ENCODE results near the gene KLC1.
A peak's percentile ranks its signal among the peaks of the same experiment; 100 is the strongest.
"Not testable (repeated sequence)": the region's sequence is repeated elsewhere in the genome, so short reads cannot be mapped to it uniquely, and the experiment has no call there.

KLC1 gene

DNA sequence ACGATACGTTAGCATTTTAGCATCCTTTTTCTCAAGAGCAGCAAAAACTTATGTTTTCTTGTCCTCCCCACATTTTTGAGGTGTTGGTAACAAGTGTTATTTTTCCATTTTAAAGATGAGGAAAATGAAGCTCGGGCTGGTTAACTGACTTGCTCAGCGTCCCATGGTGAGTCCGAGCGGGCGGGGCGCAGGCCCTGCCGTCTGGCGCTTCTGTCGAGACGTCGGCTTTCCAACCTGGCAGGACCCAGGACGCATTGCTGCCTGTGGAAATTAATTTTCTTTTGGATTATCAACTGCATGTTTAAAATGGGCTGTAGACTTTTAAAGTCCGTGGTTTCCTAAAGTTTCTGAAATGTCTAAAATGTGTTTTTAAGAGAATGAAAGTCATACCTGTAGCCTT lies 55.9 kb downstream of the KLC1 start:
- intact Hi-C loops (cut with DNase I), result no loop called here
- peak in 1 of 42 donors; percentile 31 for DNase-seq

GRCh38 chr14:103685276-103686211 lies 56.5 kb downstream of the KLC1 start:
- DNase-seq, result peak in 7 of 42 donors; percentile 14 to 59 (median 37)
- intact Hi-C loops (cut with DNase I), result no loop called here

- peak in 3 of 42 donors; percentile 7 to 34 (median 9) for DNase-seq
- intact Hi-C loops (cut with DNase I), result no loop called here
Measured at GRCh38 chr14:103686831-103687485, 57.9 kb downstream of the KLC1 start.

DNA sequence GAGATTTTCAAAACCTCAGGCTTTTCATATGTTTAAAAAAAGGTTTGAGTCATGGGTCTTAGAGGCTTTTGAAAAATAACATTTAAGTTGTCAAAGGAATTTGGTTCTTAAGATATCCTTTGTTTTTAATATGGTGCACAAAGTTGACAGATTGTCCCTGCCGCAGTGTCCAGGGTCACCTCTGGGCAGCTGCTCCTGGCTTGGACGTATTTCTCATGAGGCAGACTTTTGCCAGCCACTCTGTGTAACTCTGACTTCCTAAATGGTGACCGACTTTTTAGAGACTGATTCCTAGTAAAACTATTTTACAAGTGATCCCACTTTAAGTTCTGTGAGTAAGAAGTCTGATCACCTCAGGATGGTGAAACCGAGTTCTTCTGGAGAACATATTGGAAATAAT lies 58.7 kb downstream of the KLC1 start:
- DNase-seq, result peak in 3 of 42 donors; percentile 5 to 30 (median 13)
- intact Hi-C loops (cut with DNase I), result no loop called here

- intact Hi-C loops (cut with DNase I), result no loop called here
- DNase-seq, result peak in 3 of 42 donors; percentile 6 to 13 (median 13)
Measured at GRCh38 chr14:103688441-103688840, 59.4 kb downstream of the KLC1 start.

GRCh38 chr14:103688906-103689902 lies 60.2 kb downstream of the KLC1 start:
- DNase-seq, result peak; percentile 42 to 88 (median 70)
- intact Hi-C loops (cut with DNase I), result no loop called here

DNA sequence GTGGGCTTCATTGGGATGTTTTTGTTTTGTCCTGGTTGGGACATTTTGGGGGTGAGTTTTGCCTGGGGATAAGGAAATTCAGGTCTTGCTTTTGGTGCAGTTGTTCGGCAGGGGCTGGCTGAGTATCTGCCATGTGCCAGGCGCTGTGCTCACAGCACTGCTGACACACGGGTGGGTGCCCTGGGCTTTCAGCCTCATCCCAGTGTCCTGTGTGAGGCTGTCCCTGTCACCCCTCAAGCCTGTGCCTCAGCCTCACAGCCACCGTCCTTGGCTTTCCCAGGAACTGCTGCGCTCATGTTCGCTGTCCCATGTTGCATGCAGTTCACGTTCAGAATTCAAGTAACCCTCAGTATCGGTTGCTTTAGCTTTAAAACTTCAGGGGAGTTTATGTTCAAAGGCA lies 61.3 kb downstream of the KLC1 start:
- DNase-seq, result peak in 6 of 42 donors; percentile 4 to 37 (median 21)
- intact Hi-C loops (cut with DNase I), result no loop called here

DNA sequence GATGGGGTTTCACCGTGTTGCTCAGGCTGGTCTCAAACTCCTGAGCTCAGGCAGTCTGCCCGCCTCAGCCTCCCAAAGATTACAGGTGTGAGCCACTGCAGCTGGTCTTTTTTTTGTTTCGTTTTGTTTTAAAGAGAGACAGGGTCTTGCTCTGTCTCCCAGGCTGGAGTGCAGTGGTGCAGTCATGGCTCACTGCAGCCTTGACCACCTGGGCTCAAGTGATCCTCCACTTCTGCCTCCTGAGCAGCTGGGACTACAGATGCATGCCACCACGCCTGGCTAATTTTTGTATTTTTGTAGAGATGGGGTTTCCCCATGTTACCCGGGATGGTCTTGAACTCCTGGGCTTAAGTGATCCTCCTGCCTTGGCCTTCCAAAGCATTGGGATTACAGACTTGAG lies 62.6 kb downstream of the KLC1 start:
- intact Hi-C loops (cut with DNase I); DNase-seq: not testable (repeated sequence)

DNA sequence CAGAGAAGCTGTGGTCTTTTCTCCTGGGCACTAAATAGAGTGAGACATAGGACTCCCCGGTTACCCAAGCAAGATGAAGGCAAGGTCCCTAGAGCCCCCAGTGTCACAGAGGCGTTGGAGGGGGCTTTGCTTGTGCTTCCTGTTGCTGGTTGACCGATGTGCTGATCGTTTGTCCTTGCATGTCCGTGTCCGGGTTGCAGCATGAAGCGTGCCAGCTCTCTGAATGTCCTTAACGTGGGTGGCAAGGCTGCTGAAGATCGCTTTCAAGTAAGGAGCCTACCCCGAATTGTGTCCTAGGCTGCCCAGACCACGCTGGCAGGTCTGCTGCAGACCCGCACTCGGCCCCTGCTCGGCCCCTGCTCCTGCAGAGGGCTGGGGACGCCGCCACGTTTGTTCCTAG lies 63.1 kb downstream of the KLC1 start:
- DNase-seq, result peak in 5 of 42 donors; percentile 5 to 29 (median 18)
- intact Hi-C loops (cut with DNase I), result no loop called here

DNA sequence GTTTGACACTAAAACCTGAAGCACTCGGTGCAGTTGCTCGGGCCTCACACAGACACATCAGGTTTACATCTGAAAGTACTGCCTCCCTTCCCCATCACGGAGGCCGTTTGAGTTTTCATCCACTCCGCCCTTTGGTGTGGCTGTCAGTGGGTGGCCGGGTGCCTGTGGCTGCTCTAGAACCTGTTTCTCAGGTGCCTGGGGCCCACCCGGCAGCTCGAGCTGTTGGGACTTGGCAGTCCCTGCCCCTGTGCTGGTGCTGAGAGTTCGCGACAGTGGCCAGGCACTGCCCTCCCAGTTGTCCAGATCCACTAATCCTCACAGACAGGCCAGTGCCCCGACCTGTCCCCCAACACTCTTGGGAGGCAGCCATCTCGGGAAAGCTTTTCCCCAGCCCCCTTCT lies 63.9 kb downstream of the KLC1 start:
- intact Hi-C loops (cut with DNase I), result no loop called here
- peak in 6 of 42 donors; percentile 8 to 33 (median 16) for DNase-seq

DNA sequence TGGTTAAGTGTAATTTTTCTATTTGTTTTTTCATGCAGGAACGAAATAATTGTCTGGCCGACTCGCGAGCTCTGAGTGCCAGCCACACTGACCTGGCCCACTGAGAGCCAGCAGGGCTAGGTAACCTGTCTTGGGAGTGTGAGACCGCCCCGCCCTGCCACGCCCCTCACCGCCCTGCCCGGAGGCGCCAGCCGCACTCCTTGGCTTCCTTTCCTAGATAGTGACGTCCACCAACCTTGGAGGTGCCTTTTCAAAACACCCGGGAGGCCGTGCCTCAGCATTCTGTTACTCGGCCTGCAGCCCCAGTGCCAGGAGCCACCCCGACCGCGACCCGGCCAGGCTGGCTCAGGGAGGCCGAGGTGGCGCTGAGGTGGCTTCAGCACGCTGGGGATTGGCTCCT lies 64.5 kb downstream of the KLC1 start:
- peak in 7 of 42 donors; percentile 4 to 33 (median 14) for DNase-seq
- intact Hi-C loops (cut with DNase I), result no loop called here

GRCh38 chr14:103694572-103695026 lies 65.6 kb downstream of the KLC1 start:
- DNase-seq, result peak in 10 of 42 donors; percentile 5 to 35 (median 21)
- intact Hi-C loops (cut with DNase I), result no loop called here

GRCh38 chr14:103695296-103696069 lies 66.5 kb downstream of the KLC1 start:
- DNase-seq, result peak in 7 of 42 donors; percentile 6 to 42 (median 15)
- intact Hi-C loops (cut with DNase I), result no loop called here

GRCh38 chr14:103696070-103696402 lies 67.0 kb downstream of the KLC1 start:
- intact Hi-C loops (cut with DNase I), result no loop called here
- DNase-seq, result peak in 8 of 42 donors; percentile 16 to 44 (median 30)

GRCh38 chr14:103696466-103697071 lies 67.6 kb downstream of the KLC1 start:
- DNase-seq, result peak in 7 of 42 donors; percentile 8 to 40 (median 17)
- intact Hi-C loops (cut with DNase I), result no loop called here

GRCh38 chr14:103697206-103697602 lies 68.2 kb downstream of the KLC1 start:
- intact Hi-C loops (cut with DNase I), result no loop called here
- peak in 4 of 42 donors; percentile 4 to 36 (median 16) for DNase-seq

- intact Hi-C loops (cut with DNase I), result no loop called here
- no peak for DNase-seq
Measured at GRCh38 chr14:103697603-103698379, 68.8 kb downstream of the KLC1 start.

Data from head of caudate nucleus (tissue), 42 donors.